Middle frontal gyrus (tissue), 1 donor: ENCODE data around the gene SPI1.
"Not testable (repeated sequence)": the region's sequence is repeated elsewhere in the genome, so short reads cannot be mapped to it uniquely, and the experiment has no call there.

Experiments
- DNase-seq: peaks from one replicate; pipeline ENCODE4 v3.0.0-alpha.2; 2015; ENCODE audit warnings: low spot score; ENCODE audit errors: extremely low spot score

The SPI1 gene

GRCh38 chr11:47340980-47341775, 37.2 kb downstream of the SPI1 start:
- DNase-seq, result no peak

- DNase-seq, result no peak
Measured at GRCh38 chr11:47340010-47340409, 38.3 kb downstream of the SPI1 start.

GRCh38 chr11:47338396-47339241, 39.7 kb downstream of the SPI1 start:
- no peak for DNase-seq

GRCh38 chr11:47337229-47337924, 41.0 kb downstream of the SPI1 start:
- no peak for DNase-seq

GRCh38 chr11:47336595-47336994, 41.8 kb downstream of the SPI1 start:
- no peak for DNase-seq

GRCh38 chr11:47335733-47336132, 42.6 kb downstream of the SPI1 start:
- no peak for DNase-seq

- DNase-seq, result not testable (repeated sequence)
Measured at GRCh38 chr11:47334699-47335411, 43.5 kb downstream of the SPI1 start.

GRCh38 chr11:47333886-47334443, 44.4 kb downstream of the SPI1 start:
- DNase-seq, result no peak

GRCh38 chr11:47333526-47333845, 44.9 kb downstream of the SPI1 start:
- no peak for DNase-seq

GRCh38 chr11:47332791-47333525, 45.4 kb downstream of the SPI1 start:
- DNase-seq, result no peak

GRCh38 chr11:47332303-47332711, 46.0 kb downstream of the SPI1 start:
- no peak for DNase-seq

GRCh38 chr11:47331454-47332302, 46.7 kb downstream of the SPI1 start:
- no peak for DNase-seq

- DNase-seq, result no peak
Measured at GRCh38 chr11:47329987-47330931, 48.1 kb downstream of the SPI1 start.

GRCh38 chr11:47329431-47329986, 48.8 kb downstream of the SPI1 start:
- no peak for DNase-seq

- DNase-seq, result no peak
Measured at GRCh38 chr11:47328449-47329390, 49.6 kb downstream of the SPI1 start.

- DNase-seq, result no peak
Measured at GRCh38 chr11:47327949-47328348, 50.4 kb downstream of the SPI1 start.

GRCh38 chr11:47327025-47327424, 51.3 kb downstream of the SPI1 start:
- DNase-seq, result no peak
